Urothelium cell line (cell line): ENCODE measurements around the gene KIF16B.

Experiments used
- DNase-seq: peaks from one replicate; pipeline ENCODE4 v3.0.0; 2011; ENCODE audit warnings: low spot score, mixed read lengths
- FAIRE-seq: peaks from 2 replicates; lab custom pipeline; 2011; peaks lifted over from hg19 to GRCh38; lab: Jason Lieb, UNC

The KIF16B gene

DNA sequence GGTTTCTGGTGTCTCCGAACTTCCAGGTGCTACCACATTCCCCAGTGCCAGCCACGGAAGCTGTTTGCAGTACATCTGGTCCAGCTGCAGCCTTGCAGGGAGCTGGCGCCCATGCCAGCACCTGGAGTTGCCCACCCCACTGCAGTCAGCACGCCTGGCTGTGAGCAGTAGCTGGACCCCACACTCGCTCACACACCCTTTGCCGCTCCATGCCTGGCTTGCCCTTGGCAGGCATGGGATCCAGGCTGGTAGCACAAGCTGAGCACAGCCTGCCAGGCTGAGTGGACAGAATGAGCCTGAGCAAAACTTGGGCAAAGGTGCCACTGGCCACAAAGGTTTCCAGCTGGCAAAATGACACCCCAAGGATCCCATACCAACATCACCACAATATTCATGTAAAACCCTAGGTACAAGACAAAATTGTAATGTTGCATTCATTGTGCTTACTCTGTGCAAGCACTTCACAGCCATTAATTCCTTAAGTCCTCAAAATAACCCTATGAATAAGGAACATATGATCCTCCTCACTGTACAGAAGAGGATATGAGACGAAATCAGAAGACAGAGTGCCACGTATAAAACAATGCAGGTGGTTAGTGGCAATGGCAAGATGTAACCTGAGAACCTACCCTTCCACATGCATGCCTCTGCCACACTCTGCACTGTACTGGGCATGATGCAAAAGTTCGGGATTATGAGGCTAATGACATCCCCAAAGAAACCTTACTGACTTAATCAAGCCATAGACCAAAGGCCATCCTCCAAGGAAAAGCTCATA is 18.3 kb downstream of the KIF16B start:
- FAIRE-seq (no peak), DNase-seq (no peak)

DNA sequence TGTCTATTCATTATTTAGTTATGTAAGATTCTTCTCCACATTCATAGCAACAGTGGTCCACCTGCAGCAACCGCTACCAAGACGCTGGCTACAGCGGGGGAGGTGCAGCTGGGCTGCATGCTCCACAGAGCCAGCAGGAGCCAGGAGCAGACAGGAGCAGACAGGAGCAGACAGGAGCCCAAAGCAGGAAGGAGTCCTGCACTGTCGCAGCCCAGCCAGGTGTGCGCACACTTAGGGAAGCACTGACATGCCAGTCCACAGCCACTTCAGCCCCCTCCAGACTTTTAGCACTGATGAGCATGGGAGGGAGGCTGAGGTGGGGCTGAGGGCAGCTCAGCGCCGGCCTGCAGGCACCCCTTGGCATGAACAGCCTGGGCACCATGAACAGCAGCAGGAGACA is 19.6 kb downstream of the KIF16B start:
- FAIRE-seq, result no peak
- no peak for DNase-seq

DNA sequence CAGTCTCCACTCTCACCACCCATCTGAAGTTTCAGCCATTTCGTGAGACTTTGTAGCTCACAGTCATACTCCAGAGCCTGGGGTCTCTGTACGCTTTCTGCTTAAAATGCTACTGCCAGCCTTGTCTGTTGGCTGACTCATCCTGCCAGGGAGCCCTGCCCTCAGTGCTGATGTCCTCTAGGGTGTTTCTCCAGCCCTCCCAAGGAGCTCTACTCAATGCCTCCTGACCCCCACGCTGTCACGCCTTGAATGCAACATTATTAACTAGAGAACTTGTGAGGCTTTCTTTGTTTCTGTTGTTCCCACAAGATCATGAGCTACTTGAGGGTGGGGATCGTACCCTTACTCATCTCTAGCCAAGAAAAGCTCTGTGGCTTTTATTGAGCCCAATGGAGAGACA is 20.1 kb downstream of the KIF16B start:
- DNase-seq (no peak), FAIRE-seq (no peak)

DNA sequence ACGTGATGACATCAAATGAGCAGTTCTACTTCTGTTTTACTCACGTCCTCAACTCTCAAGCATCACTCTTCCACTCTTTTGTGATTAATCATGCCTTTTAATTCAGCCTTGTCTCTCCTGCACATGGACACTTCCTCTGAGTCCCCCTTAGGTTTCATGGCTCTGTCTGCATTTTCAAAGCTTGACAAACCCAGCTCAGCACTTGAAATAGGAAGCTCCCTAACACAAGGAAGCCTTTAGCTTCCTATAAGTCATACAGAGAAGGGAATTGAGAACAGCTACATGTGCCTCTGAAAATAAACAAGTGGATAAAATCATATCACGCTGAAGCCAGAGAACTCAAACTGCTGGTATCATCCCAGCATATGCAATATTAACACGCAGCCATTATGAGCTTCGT is 21.2 kb downstream of the KIF16B start:
- DNase-seq (no peak), FAIRE-seq (no peak)

DNA sequence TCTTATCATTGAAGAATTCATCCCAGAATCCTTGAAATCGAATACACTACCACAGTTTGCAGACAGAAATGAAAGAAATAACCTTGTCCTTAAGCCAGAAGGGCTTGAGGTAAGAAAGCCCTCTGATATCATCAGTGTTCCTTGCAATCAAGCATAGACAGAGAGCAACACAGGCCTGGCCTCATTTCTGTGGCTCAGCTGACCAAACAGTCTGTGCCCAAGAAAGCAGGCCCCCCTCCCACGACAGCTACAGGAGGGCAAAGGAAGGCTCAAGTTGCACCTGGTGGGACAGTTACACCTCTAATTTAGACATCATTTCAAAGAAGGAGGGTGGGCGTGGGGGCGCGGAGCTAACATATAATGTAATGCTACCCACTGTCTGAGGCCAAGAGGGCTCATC is 21.6 kb downstream of the KIF16B start:
- FAIRE-seq (no peak), DNase-seq (no peak)

DNA sequence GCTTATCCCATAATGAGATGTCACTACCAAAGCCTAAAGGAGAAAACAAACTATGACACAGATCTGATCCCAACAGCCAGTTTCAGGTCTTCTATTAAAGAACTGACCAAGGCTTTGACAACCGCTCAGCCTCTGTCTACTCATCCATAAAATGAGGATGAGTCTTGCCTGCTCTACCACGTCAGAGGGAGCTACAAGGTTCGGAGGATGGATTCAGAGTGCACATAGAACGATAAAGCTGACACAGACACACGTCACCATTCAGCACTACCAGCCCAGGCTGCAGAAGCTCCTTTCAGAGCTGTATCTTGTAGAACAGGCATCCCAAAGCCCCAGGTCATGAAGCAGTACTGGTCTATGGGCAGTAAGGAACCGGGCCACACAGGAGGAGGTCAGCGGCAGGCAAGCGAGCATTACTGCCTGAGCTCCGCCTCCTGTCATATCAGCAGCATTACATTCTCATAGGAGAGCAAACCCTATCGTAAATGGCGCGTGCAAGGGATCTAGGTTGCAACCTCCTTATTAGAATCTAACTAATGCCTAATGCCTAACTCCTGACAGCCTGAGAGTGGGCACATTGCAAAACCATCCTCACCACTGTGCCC is 25.1 kb downstream of the KIF16B start:
- FAIRE-seq (no peak), DNase-seq (no peak)

DNA sequence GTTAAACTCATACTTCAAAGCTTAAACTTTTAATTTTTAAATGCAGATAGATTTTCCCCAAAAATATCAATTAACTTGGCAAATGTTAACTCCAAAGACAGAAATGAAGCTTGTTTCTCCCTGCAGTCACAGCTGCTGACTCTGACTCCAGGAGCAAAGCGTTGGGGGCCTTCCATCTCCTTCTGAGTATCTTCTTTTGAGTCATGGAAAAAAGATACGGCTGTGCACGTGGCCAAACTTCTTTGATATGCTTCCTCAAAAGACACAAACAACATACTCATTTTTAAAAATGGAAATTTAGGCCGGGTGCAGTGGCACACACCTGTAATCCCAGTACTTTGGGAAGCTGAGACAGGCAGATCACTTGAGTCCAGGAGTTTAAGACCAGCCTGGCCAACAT is 28.3 kb downstream of the KIF16B start:
- DNase-seq (no peak), FAIRE-seq (no peak)

DNA sequence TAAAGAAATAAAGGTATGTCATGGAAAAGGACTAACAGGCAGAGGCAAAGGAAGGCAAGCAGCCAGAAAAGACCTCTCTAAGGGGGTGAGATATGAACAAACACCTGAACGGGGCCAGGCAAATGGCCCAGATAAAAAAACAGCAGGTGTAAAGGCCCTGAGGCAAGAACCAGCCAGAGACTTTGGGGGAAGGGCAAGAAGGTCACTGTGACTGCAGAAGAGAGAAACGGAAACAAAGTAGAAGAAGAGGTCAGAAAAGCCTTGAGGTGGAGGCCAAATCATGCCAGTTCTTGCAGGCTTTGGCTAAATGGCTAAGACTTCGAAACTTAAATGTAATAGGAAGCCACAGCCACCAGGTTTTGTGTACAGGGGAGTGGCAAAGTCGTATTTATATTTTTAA is 30.8 kb downstream of the KIF16B start:
- no peak for DNase-seq
- no peak for FAIRE-seq

DNA sequence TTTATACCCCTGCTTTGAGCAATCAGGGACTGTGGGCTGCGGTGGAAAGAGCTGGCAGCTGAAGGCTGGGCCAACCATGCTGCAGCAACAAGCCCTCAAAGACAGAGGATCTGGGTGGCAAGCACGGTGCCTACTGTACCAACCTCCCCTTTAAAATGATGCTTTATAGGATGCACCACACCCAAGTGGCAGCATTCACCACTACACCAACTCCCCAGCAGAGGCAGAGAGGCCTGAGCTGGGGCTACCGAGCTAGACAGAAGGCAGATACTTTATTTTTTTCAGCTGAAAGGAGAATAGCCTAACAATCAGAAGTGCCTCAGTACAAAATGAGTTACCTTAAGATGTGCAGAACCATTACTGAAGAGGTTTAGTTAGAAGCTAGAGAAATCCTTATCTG is 31.4 kb downstream of the KIF16B start:
- FAIRE-seq, result no peak

DNA sequence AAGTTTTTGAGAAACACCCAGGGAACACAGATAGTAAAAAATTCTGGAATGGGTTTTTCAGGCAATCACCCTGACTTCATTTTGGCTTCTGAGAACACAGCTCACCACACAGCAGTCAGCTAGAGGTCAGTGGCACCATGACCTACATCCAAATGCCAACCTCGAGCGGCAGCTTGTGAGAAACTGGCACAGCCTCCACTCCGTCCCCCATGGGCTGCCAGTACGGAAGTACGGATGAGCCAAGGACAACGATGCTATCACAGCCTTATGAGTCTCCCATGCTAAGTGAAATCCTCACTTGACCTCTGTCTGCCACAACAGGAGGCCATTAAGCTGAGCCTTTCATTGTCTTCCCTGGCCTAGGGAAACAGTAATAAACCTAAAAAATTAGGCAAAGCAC is 32.0 kb downstream of the KIF16B start:
- no peak for FAIRE-seq
- DNase-seq, result no peak

More for the DNA sequence above, 31.4 kb downstream of the KIF16B start:
- DNase-seq, result no peak

DNA sequence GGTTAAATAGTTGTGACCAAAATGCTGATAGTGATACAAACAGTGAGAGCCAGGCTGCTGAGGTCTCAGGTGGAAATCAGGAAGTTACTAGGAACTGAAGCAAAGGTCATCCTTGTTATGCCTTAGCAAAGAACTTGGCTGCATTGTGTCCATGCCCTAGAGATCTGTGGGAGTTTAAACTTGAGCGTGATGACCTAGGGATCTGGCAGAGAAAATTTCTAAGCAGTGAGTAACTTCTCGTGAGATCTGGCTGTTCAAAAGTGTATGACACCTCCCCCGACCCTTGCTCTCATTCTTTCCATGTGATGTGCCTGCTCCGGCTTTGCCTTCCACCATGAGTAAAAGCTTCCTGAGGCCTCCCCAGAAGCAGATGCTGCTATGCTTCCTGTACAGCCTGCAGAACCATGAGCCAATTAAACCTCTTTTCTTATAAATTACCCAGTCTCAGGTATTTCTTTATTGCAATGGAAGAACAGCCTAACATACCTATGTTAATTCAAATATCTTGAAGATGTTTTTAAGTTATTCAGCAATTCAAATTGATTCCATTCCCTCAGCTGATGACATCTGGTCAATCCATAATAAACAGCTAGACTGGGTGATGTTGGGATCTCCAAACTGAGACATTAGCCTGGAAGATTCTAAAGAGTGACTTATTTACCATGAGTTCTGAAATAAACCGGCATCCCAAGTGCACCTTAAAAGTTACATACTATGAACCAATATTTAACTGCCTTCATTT is 33.8 kb downstream of the KIF16B start:
- no peak for DNase-seq
- FAIRE-seq, result no peak

DNA sequence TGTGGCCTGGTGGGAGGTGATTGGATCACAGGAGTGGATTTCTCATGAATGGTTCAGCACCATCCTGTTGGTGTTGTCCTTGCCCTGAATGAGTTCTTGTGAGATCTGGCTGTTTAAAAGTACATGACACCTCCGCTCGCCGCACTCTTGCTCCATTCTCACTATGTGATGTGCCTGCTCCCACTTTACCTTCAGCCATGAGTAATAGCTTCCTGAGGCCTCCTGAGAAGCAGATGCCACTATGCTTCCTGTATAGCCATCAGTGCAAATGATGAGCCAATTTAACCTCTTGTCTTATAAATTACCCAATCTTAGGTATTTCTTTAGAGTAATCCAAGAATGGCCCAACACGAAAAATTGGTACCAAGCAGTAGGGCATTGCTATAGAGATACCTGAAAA is 34.5 kb downstream of the KIF16B start:
- FAIRE-seq (no peak), DNase-seq (no peak)

DNA sequence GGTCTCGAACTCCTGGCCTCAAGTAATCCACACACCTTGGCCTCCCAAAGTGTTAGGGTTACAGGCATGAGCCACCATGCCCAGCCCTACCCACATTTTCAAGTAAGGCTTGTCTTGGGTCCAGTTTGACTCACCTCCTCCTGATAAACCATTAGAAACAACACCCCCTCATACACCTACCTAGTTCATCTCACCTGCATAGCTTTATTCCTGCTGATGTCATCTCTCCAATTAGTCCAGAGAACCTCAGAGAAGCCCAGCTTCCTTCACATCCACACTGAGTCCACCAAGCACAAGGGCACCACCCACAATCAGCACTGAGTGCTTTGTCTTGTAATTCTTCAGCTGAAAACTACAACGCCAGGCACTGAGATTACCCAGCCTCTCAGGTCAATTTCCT is 35.3 kb downstream of the KIF16B start:
- DNase-seq (no peak), FAIRE-seq (no peak)

DNA sequence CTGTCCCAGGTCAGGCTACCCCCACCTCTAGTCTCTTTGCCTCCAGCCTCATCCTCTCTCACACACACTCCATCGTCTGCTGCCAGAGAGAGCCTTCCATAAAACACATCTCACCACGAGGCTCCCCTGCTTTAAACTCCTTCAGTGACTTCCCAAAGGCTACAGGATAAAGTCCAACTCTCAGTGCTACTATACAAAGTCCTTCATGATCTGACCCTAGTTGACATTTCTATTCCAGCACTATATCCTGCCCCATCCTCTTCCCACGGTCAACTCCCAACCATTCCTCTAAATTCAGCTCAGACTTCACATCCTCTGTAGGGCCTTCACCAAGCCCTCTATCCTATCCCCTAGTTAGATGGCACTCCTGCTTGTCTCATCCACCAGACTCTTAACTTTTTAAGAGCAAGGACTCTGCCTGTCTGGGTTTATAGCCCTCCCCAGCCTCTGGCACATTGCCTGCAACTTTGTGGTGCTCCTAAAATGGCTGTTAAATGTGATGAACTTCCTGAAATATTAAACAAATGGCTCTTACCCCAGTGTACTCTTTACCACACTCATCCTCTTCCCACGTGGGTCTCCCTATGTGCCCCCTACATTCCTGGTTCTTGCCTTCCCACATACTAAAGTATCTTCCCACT is 36.1 kb downstream of the KIF16B start:
- no peak for DNase-seq
- no peak for FAIRE-seq

DNA sequence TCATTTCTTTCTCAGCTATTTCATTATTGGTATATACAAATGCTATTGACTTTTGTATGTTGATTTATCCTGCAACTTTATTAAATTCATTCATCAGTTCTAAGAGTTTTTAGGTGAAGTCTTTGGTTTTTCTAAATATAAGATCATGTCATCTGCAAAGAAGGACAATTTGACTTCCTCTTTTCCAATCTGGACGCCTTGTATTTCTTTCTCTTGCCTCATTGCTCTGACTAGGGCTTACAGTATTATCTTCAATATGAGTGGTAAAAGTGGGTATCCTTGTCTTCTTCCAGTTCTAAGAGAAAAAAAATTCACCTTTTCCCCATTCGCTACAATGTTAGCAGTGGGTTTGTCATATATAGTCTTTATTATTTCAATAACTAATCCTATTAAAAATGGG is 38.0 kb downstream of the KIF16B start:
- no peak for DNase-seq
- FAIRE-seq, result no peak

DNA sequence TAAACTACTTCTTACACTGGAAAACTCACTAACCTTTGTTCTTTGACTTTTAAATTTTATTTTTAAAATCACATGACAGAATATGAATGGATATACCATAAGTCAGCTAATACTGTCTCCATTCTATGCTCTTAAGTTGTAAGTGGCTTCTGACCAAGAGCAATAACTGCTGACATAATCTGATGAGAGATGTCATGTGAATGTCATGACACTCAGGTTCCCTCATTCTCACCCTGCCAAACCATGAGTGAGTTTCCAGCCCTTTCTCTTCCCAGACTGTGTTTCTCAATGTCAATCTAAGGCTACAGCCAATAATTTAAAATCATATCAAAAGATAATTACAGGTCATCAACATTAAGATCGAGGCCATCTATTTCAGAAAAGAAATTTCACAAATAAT is 39.7 kb downstream of the KIF16B start:
- no peak for DNase-seq
- FAIRE-seq, result no peak

DNA sequence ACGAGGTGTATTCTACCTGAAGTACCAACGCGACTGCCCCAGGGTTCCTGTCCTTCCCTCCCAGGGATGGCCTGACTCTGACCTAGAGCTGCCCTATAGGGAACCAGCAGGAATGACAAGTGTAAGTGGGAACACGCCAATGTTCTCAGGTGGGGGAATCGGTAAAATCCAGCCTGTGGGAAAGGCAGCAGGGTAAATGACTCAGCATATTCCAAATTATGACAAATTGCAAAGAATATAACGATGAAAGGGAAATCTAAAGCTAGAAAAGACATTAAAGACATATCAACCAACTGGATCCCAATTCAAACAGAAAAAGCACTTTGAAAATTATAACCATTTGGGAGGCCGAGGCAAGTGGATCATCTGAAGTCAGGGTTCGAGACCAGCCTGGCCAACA is 41.8 kb downstream of the KIF16B start:
- FAIRE-seq (no peak), DNase-seq (no peak)

DNA sequence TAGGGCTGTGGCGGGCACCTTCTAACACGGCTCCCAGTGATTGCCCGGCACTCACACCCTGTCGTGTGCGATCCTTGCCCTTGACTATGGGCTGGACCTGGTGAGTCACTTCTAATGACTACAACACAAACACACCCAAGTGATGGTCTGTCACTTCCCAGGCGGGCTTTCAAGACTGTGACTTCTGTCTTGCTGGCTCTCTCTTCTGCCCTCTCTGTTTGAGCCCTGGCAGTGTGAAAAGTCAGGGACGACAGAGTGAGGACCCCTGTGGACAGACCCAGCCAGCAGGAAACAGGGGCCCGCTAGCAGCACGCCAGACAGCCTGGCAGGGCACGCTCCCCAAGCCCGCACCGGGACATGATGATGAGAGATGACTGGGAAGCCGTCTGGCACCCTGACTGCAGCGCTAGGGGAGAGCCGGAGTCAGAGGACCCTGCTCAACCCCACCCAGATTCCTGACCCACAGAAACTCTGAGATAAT is 43.0 kb downstream of the KIF16B start:
- FAIRE-seq (no peak), DNase-seq (no peak)

DNA sequence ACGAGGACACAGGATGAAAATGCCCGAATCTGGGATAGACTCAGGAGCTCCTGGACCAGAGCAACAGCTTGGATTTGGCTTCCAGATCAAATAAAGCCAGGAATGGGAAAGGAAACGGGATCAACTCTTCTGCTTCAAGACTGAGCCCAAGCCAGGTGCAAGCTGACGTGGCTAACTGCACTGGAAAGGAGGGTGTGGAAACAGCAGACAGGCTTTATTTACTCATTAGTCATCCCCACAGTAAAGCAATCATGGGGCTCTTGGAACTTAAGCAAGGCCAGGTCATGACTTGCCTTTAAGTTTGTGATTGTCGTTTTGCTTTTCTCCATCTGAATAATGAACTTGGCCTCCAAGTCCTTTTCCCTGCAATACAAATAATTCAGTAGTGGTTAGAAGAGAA is 45.2 kb downstream of the KIF16B start:
- DNase-seq (peak; percentile 66), FAIRE-seq (no peak)

DNA sequence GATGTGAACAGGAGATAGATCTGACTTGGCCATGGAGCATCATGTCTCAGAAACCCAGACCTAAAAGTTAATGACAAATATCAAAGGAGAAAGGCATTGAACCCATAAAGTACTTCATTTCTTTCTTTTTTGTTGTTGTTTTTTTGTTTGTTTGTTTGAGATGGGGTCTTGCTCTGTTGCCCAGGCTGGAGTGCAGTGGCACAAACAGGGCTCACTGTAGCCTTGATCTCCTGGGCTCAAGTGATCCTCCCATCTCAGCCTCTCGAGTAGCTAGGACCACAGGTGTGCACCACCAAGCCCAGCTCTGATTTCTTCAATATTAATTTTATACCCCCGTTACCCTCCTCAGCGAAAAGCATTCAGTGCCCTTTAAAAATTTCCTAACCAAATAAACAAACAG is 45.8 kb downstream of the KIF16B start:
- FAIRE-seq, result no peak

More for the DNA sequence above, 45.8 kb downstream of the KIF16B start:
- no peak for DNase-seq
